GM13977 (cell line): Measurements from ENCODE around the gene BEST2.

ENCODE experiments used
- DNase-seq: peaks from one replicate; pipeline ENCODE4 v3.0.0; 2012; ENCODE audit warnings: low spot score
- in situ Hi-C: fragments of 300-500 bp; cut with MboI; formaldehyde crosslinking; loops from one replicate; pipeline ENCODE4 v1.12.0; 2022; ENCODE audit warnings: low sequenced_read_pairs, low pct_unique_long_range_greater_than_20kb, mixed read lengths, inconsistent platforms; ENCODE audit not compliant: unreplicated experiment
- TF ChIP-seq, protein P1 (sequence below): IDR thresholded peaks from 2 replicates; pipeline ENCODE4 v1.5.1; 2012; ENCODE audit warnings: mild to moderate bottlenecking, control low read depth; ENCODE audit not compliant: insufficient read depth; ENCODE audit errors: extremely low read depth, missing control alignments

BEST2 gene

DNA sequence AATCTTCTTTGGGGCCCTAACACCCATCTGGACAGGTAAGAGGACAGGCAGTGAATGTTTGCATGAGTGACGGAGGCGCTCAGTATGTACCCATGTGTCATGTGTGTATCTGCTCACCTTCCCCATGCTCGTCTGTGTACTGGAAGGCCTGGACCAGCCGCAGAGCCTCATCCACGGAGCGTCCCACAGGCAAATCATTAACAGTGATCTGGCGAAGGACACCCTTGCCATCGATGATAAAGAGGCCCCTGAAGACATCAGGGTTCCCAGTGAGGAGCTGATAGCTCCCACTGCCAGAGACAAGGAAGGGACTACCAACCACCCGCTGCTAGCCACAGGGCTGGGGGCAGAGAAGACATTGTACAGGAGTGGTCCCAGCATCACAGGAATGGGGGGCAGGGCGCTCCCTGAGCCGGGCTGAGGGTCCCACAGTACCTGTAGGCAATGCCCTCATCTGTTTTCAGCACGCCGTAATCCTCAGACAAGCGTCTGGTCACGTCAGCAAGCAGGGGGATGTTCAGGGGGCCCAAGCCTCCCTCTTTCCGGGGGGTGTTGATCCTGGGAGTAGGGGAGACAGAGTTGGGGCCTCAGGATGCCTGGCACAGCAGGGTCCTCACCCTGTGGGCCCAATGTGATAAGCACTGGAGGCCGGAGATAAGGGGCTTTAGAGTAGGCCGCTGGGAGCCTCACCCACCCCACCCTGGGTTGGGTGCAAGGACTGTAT is 48.3 kb downstream of the BEST2 start:
- in situ Hi-C loops = no loop called here
- DNase-seq = no peak
- TF ChIP-seq, protein P1, sequence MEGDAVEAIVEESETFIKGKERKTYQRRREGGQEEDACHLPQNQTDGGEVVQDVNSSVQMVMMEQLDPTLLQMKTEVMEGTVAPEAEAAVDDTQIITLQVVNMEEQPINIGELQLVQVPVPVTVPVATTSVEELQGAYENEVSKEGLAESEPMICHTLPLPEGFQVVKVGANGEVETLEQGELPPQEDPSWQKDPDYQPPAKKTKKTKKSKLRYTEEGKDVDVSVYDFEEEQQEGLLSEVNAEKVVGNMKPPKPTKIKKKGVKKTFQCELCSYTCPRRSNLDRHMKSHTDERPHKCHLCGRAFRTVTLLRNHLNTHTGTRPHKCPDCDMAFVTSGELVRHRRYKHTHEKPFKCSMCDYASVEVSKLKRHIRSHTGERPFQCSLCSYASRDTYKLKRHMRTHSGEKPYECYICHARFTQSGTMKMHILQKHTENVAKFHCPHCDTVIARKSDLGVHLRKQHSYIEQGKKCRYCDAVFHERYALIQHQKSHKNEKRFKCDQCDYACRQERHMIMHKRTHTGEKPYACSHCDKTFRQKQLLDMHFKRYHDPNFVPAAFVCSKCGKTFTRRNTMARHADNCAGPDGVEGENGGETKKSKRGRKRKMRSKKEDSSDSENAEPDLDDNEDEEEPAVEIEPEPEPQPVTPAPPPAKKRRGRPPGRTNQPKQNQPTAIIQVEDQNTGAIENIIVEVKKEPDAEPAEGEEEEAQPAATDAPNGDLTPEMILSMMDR = no peak

DNA sequence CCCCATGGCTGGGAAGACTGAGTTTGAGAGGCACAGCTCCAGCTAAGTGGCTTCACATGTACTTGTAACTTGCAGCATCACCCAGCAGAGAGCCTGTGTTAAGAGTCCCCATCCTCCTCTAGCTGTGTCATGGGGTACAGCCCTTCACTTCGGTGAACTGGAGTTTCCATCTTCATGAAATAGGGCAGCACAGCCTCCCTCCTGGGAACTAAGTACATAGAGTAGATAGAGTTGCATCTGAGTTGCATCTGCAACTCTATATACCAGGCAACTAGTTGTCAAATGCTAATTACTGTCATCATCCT is 48.8 kb downstream of the BEST2 start:
- TF ChIP-seq, protein P1 = no peak
- in situ Hi-C loops = no loop called here
- DNase-seq = peak; percentile 8

DNA sequence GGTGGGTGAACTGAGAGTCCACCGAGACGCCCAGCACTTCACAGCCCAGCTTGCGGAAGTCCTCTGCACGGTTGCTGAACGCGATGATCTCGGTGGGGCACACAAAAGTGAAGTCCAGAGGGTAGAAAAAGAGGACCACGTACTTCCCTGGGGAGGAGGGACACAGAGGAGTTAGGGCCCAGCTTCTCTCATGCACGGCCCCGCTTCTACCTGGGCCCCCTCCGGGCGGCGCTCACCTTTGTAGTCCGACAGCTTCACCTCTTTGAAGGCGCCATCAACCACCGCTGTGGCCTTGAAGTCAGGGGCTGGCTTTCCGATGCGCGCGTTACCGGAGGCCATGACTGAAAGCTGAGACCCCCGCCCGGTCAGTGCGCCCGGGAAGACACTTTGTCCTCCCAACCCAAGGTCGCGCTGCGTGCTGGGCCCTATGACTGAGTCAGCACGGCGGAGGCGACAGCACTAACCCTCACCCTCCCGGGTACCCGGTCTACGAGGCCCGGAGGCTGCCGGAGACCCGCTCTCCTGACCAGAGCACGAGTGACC is 49.4 kb downstream of the BEST2 start:
- in situ Hi-C loops = no loop called here
- peak; percentile 15 for DNase-seq
- TF ChIP-seq, protein P1 = no peak

DNA sequence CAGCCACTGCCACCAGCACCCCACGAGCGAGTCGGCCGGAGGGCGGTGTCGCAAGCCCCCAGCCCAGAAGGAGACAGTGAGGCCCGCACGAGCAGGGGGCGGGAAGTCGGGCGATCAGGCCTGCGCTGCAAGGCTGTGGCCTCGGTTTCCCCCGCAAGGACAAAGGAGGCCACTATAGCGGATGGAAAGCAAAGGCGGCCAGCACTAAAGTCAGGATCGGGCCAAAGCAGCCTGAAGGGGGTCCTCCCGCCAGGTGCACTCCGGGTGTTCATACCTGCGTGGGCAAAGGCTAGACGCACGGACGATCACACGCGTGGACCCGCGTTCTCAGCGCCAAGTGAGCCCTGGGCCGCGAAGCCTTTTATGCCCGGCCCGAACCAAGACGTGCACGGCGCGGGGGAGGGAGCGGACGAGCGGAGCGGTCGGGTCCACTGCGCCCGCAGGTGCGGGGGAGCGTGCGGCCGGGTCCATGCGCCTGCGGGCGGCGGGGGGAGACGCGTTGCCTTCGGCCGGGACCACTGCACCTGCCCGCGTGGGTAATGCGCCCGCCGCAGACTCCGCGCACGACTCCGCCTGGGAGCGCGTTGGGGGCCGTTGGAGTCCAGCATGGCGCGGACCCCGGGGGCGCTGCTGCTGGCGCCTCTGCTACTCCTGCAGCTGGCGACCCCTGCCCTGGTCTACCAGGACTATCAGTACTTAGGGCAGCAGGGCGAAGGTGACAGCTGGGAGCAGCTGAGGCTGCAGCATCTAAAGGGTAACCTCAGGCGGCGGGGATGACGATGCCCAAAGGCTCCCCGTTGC is 50.1 kb downstream of the BEST2 start, which contains the start of the genes PRDX2 and THSD8:
PRDX2 (minus strand) TSS at position 335 of the 801 bp plus-strand sequence. CDS start 539 bp downstream, outside the sequence.
THSD8 (plus strand) TSS at position 604 of the 801 bp plus-strand sequence; CDS start at position 607, 3 bp downstream.
- TF ChIP-seq, protein P1 = no peak
- DNase-seq = peak; percentile 85
- in situ Hi-C loops = no loop called here

DNA sequence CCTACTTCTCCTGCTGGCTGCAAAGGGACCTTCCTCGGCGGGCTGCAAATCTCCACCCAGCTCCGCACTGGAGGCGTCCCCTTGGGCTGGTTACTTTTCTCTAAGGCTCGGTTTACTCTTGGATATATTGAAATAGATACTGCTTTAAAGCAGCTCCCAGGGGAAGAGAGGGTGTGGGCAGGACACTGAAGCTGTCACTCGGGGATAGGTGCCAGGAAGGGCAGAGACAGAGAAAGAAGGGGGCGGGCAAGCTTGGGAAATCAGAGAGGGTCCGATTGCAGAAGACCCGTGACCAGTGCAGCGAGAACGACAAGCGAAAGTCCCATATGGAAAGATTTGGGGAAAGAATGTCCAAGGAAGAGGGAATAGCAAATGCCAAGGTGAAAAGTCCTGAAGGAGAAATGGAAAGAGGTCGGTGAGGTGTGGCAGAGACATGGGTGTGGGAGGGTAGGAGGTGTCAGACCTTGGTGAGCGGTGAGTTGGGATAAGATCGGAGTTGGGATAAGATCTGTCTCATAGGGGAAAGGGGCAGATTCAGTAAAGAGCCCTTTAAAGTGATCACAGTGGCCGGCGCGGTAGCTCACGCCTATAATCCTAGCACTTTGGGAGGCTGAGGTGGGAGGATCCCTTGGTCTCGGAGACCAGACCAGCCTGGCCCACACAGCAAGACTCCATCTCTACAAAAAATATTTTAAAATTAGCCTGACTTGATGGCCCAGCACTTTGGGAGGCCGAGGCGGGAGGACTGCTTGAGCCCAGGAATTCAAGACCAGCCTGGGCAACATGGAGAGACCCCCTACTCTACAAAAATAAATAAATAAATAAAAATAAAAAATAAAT is 50.9 kb downstream of the BEST2 start:
- peak; percentile 61 for DNase-seq
- TF ChIP-seq, protein P1 = no peak
- in situ Hi-C loops = no loop called here

DNA sequence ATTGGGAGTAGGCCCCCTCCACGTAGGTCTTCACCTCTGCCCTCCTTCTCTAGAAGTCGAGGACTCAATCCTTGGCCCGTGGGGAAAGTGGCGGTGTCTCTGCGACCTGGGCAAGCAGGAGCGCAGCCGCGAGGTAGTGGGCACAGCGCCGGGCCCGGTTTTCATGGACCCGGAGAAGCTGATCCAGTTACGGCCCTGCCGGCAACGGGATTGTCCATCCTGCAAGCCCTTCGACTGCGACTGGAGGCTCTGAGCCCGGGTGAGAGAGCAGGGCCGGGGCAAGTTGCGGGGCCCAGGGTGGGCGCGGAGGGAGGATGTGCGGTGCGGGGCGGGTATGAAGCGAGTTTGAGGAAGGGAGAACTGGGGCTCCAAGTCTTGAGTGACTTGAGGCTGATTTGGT is 52.5 kb downstream of the BEST2 start:
- TF ChIP-seq, protein P1 = no peak
- no peak for DNase-seq
- in situ Hi-C loops = no loop called here
